ENCODE data around the gene TMEM117.
A peak's percentile ranks its signal among the peaks of the same experiment; 100 is the strongest.
"Not testable (repeated sequence)": the region's sequence is repeated elsewhere in the genome, so short reads cannot be mapped to it uniquely, and the experiment has no call there.

TMEM117 gene

GRCh38 chr12:44334347-44334746 lies 498.5 kb downstream of the TMEM117 start:
- no peak for DNase-seq

GRCh38 chr12:44335030-44335429 lies 499.1 kb downstream of the TMEM117 start:
- no peak for DNase-seq

GRCh38 chr12:44336577-44336976 lies 500.7 kb downstream of the TMEM117 start:
- DNase-seq: no peak

- no peak for DNase-seq
Observed at GRCh38 chr12:44342371-44342770, 506.5 kb downstream of the TMEM117 start.

GRCh38 chr12:44347145-44347544 lies 511.3 kb downstream of the TMEM117 start:
- no peak for DNase-seq

GRCh38 chr12:44357494-44357893 lies 521.6 kb downstream of the TMEM117 start:
- no peak for DNase-seq

- no peak for DNase-seq
Observed at GRCh38 chr12:44358636-44359035, 522.8 kb downstream of the TMEM117 start.

GRCh38 chr12:44362947-44363346 lies 527.1 kb downstream of the TMEM117 start:
- no peak for DNase-seq

- no peak for DNase-seq
Observed at GRCh38 chr12:44367136-44367535, 531.3 kb downstream of the TMEM117 start.

- DNase-seq: no peak
Observed at GRCh38 chr12:44367916-44368315, 532.0 kb downstream of the TMEM117 start.

GRCh38 chr12:44369998-44370397 lies 534.1 kb downstream of the TMEM117 start:
- no peak for DNase-seq

- DNase-seq: no peak
Observed at GRCh38 chr12:44370982-44371381, 535.1 kb downstream of the TMEM117 start.

- no peak for DNase-seq
Observed at GRCh38 chr12:44372259-44372658, 536.4 kb downstream of the TMEM117 start.

GRCh38 chr12:44375694-44376093 lies 539.8 kb downstream of the TMEM117 start:
- no peak for DNase-seq

- DNase-seq: peak; percentile 63
Observed at GRCh38 chr12:44377443-44378187, 541.7 kb downstream of the TMEM117 start.

GRCh38 chr12:44379113-44379512 lies 543.2 kb downstream of the TMEM117 start:
- not testable (repeated sequence) for DNase-seq

GRCh38 chr12:44379831-44380230 lies 544.0 kb downstream of the TMEM117 start:
- DNase-seq: peak; percentile 9

- no peak for DNase-seq
Observed at GRCh38 chr12:44380861-44381260, 545.0 kb downstream of the TMEM117 start.

- peak; percentile 66 for DNase-seq
Observed at GRCh38 chr12:44381341-44381740, 545.5 kb downstream of the TMEM117 start.

GRCh38 chr12:44384136-44384535 lies 548.3 kb downstream of the TMEM117 start:
- DNase-seq: peak; percentile 6

- peak; percentile 37 for DNase-seq
Observed at GRCh38 chr12:44385964-44386363, 550.1 kb downstream of the TMEM117 start.

GRCh38 chr12:44387581-44387980 lies 551.7 kb downstream of the TMEM117 start:
- DNase-seq: no peak

GRCh38 chr12:44389038-44389437 lies 553.2 kb downstream of the TMEM117 start:
- DNase-seq: no peak

- DNase-seq: peak; percentile 51
Observed at GRCh38 chr12:44389896-44390295, 554.0 kb downstream of the TMEM117 start.

GRCh38 chr12:44397631-44398030 lies 561.8 kb downstream of the TMEM117 start:
- DNase-seq: no peak

Data from NCI-H1694 (cell line).